HG02610 (cell line): ENCODE data around the gene HSPG2.
"Not testable (repeated sequence)": the region's sequence is repeated elsewhere in the genome, so short reads cannot be mapped to it uniquely, and the experiment has no call there.

Source experiments
- ATAC-seq: cut with Tn5 transposase; IDR thresholded peaks from one replicate; pipeline ENCODE4 v1.9.1; 2021; ENCODE audit warnings: mild to moderate bottlenecking, moderate library complexity; ENCODE audit not compliant: unreplicated experiment

Gene HSPG2

DNA sequence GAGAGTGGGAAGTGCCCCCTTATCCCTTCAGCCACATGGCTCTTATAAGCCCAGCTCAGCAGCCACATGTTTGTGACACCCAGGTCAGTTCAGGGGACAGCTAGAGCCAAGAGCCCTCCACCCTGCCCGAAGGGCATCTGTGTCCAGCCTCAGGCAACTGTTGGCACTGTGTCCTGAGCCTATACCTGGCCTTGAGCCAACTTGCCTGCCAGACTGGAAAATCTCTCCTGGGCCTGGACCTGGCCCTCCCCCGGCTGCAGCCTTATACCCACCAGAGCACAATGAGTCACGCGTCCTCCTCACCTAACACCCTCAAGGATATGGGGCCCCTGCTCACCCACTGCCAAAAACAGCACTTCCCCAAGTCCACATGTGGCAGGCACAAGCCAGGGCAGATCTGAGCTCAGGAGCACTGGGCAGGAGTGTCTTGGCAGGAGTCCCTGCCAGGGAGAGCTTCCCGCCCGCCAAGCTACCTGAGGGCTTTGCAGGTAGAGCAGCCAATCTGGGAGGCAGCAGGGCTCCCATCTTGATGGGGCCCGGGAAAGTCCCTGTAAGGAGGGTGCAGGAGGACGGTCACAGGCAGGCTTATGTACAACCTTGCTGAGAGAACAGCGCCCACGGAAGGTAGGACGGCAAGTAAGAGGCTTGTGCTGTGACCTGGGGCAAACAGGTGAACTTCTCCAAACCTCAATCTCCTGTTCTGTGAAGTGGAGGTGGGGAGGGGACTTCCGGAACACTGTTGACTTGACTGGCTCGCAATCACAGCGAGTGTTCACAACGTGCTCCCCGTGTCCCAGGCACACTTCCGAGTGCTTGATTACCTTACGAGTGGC is 19.8 kb upstream of the HSPG2 start:
- ATAC-seq, result no peak

DNA sequence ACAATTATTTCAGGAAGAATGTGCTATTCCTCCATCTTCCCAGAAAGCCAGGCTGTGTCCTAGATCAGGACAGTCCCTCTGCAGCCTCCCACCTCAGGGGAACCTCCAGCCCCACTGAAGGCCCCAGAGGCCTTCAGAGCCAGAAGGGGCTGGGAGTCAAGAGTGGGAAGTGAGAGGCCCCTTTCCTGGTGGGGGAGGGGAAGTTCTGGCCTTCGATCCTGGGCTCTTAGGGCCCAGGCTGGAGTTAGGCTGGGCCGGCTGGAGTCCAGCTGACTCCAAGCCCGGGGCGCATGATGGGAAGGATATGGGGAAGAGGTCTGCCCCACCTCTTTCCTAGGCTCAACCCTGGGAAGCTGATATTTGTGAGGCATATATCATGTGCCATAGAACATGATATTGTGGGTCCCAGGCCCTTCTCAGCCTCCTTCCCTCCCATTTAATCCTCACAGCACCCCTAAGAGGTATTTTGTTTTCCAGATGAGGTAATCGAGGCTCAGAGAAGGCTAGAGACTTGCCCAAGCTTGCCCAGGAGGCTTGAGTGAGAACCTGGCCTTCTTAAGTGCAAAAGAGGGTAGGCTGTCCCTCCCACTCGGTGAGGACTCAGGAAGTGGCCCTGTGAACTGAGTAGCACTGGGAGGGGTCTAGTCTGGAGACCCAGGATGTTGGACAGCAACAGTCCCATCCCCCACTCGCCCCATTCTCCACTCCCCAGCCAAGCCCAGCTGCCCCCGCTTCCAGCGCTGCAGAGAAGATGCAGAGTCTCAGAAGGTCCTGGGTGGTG is 18.6 kb upstream of the HSPG2 start:
- ATAC-seq, result no peak

GRCh38 chr1:21955058-21955457 is 17.9 kb upstream of the HSPG2 start:
- no peak for ATAC-seq

DNA sequence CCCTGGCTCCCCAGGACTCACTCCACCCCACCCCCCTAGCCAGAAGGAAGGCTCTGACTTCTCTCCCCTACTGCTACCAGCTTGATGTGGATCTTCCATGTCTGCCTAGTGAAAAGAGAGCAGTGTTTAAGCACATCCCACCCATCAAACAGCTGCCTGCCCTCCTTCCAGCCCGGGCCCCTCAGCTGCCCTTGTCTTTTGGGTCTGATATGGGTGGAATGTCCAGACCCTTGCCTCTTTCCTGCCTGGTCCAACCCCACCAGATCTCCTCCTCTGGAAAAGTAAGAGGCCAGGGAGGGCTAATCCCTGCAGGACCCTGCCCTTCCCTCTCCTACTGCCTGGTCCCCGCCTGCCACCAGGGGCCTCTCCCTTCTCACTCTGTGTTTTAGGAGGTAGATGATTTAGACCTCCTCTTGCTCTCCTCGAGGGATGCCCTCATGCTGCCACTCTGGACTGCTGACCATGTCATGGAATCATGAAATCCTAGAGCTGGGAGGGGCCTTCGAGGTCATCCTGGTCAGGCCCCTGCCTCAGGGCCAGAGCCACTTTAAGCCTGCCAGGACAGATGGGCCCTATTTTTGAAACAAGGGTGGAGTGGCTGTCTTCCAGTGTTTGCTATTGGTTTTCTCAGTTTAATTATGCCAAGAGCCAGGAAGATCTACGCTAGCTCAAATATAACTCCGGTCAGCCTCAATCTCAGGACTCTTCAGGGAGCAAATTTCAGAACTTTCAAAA is 15.8 kb upstream of the HSPG2 start:
- no peak for ATAC-seq

DNA sequence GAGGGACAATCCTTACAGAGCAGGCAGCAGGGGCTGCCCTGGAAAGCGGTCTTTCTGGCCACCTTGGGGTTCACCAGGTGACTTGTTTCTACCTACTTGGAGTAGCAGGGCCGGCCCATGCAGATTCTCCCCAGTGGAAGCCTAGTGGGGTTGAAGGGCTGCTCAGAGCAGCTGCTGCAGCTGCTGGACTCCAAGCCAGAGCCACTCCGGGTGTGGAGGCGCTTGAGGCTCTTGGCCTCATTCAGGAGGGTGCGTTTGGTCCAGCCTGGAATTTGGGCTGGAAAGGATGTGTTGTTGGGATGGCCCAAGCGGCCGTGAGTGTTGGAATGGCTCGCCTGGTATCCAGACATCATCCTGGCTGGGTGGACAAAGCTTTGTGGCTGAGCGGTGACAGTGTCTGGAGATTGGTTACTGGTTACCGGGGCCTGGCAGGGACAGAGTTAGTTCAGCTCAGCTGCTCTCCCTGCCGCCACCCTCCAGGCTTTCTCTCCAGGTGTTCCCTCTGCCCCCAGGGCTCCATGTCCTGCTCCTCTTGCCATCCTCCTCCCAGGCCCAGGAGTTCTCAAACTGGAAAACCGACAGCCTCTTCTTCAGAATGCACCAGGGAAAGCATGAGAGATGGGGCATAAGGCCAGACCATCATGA is 14.2 kb upstream of the HSPG2 start:
- ATAC-seq, result no peak

DNA sequence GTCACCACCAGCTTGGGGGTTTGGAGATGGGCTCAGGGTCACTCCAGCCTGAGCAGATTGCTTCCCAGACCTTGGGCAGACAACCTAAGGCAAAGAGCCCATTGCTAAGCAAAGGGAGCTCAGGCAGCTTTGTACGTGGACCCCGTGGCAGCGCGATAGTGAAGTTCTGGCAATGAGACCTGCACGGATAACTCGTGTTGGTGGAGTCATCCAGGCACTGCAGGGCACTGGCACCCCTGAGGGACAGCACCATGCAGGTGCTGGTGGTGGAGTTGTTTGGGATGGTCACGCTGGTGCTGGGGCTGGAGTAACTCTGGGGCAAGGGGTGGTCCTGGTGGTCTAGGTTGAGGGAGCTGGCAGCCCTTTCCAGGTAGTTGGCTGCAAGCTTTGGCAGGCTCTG is 13.6 kb upstream of the HSPG2 start:
- no peak for ATAC-seq

DNA sequence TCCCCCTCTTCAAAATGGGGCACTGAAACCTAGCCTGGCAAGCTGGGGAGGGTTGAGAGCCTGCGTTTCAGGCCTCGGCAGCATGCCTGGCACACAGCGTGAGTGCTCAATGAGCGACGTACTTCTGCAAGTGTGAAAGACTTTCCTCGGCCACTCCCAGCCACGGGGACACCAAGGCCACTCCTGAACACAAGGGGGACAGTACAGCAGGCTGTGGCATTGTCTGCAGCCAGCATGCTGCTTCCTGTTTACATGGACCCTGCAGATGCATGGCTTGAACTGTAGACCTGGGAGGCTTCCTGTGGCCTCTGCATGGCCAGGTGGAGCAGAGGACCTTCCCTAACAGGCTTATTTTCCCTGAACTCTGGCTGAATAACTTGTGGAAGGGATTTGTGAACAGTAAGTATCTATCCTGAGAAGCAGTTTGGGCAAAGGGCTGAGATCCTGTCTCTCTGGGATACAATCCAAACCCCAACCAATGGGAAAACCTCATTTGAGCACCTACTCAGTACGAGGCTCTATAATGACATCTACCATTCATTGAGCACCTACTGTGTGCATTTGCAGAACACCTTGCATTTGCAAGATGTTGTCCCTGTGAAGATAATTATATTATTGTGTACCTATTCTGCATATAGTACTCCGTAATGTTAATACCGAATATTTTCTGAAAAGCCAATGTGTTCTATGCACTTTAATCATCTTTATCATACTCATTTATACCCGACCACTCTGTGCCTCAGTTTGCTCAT is 9.9 kb upstream of the HSPG2 start:
- ATAC-seq, result no peak

GRCh38 chr1:21944733-21945073 is 7.6 kb upstream of the HSPG2 start:
- no peak for ATAC-seq

DNA sequence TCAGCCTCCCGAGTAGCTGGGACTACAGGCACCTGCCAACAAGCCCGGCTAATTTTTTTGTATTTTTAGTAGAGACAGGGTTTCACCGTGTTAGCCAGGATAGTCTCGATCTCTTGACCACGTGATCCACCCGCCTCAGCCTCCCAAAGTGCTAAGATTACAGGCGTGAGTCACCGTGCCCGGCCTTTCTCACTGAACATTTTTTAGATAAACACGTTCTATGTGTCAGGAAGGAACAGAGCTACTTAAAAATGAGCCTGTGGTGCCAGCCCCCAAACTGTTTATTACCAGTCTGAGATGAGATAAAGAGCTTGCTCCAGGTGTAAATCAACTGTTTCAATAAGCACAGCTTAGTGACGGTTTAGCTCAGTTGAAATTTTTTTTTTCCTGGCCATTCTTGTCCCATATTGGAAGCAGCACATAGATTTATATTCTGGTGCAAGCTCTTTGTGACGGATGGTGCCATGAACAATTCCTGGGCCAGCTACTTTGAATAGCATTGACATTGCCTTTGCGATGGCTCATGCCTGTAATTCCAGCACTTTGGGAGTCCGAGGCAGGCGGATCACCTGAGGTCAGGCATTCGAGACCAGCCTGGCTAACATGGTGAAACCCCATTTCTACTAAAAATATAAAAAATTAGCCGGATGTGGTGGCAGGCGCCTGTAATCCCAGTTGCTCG is 6.0 kb upstream of the HSPG2 start:
- ATAC-seq, result not testable (repeated sequence)

DNA sequence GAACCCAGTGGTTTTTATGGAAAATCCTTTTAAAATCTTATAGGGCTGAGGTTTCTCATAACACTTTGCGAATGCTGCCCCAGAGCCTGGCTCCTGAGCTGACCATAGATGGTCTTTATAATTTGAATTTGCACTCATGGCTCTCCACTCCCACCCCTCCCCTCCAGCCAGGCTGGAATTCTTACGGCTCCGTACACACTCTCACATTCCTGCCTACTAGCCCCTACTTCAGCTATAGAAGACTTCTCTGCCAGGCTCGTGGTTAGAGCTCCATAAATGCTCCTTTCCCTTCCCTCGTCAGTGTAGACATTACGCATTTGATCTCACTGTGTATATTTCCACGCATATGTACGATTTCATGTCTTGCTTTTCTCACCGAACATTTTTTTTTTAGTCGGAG is 5.4 kb upstream of the HSPG2 start:
- ATAC-seq, result no peak

DNA sequence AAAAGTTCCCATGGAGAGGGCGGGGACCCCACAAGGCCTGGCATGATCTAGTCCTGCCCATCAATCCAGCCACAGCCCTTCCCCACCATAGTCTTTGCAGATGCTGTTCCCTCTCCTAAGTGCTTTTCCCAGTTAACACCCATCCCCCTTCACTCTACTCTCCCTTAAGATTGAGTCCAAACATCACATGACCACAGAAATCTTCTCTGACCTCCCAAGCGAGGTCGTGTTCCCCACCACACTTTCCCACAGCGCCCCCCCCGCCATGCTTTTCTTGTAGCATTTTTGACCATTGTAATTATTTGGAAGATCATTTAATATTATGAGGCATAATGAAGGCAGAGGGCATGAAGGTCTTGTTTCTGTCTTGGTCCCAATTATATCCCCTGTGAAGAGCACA is 4.3 kb upstream of the HSPG2 start:
- no peak for ATAC-seq

GRCh38 chr1:21940492-21940891 is 3.4 kb upstream of the HSPG2 start:
- ATAC-seq, result no peak

DNA sequence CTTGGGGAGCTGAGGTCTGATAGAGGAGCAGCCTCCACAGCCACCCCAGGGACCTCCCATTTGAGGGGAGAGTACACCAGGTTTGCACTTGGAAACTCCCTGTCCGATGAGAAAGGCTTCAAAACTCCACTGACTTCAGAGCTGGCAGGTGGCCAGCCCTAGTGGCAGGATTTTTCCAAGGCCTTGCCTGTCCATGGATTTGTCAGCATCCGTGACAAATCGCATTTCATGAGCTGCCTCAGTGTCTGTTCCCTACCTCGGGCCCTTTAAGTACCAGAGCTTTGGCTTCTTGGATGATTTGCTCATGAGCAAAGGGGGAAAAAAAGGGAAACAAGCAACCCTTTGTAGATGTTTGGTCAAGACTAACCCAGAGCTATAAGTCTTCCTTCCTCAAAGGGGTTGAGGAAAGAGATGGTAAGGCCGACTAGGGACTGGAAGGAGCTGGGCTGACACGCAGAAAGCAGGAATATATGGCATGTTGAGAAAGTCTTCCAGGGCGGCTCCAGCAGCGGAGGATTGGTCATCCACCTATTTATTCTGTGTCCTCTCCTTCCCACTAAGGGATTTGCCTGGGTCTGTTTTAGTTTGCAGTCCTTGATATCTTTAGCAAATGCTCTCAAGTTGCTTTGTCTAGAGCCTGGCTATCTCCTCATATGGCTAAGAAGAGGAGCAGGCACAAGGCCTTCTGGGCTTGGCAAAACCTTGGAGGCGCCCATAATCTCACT is 2.7 kb upstream of the HSPG2 start:
- no peak for ATAC-seq

- no peak for ATAC-seq
Measured at GRCh38 chr1:21938732-21939538, 1.8 kb upstream of the HSPG2 start.

GRCh38 chr1:21937372-21938121 is 437 bp upstream of the HSPG2 start:
- peak; percentile 69 for ATAC-seq

DNA sequence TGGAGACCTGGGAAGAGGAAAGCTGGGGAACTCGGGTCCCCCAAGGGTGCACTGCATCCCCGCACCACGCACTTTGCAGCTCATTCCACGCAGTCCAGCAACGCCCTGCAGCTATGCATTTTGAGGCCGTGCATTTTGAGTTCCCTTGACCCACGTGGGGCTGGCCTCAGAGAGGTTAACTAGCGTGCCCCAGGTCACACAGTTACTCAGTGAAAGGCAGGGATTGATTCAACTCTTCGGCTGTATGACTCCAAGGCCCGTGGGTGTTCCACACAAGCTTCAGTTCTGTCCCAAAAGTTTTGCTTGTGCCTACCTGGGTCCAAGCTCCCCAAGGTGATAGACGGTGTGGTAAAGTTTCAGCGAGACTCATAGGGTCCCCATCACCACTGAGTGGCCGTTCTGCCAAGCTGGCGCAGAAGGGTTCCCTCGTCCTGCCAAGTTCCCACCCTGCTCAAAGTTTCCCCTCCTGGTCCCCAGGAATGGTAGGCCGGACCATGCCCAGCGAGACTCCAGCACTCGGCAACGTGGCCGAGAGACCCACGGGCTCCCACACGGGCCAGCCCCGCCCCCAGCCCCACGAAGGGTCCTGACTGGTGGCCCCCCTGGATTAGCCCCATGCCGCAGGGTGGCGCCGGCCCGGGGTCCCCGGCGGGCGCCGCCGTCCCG is 611 bp downstream of the HSPG2 start:
- ATAC-seq, result no peak

DNA sequence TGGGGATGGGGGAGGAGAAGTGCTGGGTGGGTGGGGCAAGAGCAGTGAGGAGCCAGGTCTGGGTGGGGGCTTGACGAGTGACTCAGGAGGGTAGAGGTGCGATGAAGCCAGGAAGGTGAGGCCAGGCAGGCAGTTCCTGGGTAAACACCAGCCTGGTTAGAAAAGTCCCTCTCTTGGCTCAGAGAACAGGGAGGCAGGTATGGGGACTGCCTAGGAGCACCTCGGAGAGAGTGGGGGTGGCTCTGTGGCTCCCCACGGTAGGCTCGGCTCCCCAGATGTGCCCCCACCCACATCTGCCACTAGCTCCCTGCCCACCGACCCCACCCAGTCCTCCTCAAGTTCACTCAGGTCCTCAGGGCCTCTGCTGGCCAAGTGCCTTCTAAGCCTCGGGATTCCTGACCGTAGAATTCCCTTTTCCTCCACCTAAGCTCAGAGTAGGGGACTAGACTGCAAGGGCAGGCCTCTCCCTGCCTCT is 1.2 kb downstream of the HSPG2 start:
- ATAC-seq, result no peak
